Measurements from ENCODE around the gene AGPAT4. TPM values are rescaled to one million over a fixed set of nuclear protein-coding genes. Genes with fewer than 3 reads are reported as not detected.

Gene AGPAT4
- total and polyA plus RNA-seq, 2 donors (not counting 3 experiments of a cell fraction or from before 2014, with no cell fraction given): 10.2 to 15.2 TPM

DNA sequence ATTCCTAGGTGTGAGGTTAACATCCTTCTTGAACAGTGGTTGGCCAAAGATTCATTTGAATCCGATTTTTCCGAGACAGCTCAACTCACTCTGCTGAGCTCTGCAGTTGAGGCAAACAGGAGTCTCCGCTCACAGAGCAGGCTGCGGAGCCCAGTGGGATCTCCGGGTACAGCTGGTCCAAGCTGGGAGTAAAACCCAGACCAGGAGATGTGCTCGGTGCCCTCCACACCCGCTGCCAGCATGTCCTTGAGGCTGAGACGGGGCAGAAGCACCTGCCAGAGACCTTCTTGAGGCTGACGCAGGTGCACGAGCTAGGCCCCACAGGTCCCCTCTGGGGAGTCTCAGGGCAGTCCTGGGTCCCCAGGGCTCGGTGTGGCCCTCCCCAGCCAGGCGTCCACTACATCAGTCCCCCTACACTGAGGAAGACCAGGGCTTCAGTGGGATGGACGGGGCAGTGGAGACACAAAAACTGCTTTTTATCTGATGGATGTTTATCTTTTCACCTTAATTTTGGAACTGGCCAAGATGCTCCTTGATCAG is 119.0 kb downstream of the AGPAT4 start:
- Histone ChIP-seq H3K4me1 (ENCODE audit: control insufficient read depth, extremely low read depth, insufficient read depth, low read length) (no peaks in the 10 kb centered on the region), H3K36me3 (ENCODE audit: control insufficient read depth in 2 of 2, extremely low read depth in 1 of 2, insufficient read depth in 2 of 2, low read length in 2 of 2) (peaks cover 0 to 2% of the 10 kb centered on the region in 2 experiments), H2AFZ (ENCODE audit: low read depth, low read length) (no peak overlapping the region), H3K9ac (replicated peaks; ENCODE audit: extremely low read depth, insufficient read depth, low read length) (no peak overlapping the region), H3K4me3 (replicated peaks in 1 of 3; ENCODE audit: insufficient read depth in 1 of 3, low read depth in 1 of 3, low read length in 3 of 3) (no peak overlapping the region), H3K9me3 (replicated peaks; ENCODE audit: control insufficient read depth, insufficient read depth, low read length) (no peaks in the 10 kb centered on the region), H3K27me3 (ENCODE audit: control insufficient read depth in 2 of 2, insufficient read depth in 2 of 2, low read length in 2 of 2) (no peaks in the 10 kb centered on the region), H4K20me1 (replicated peaks; ENCODE audit: control insufficient read depth, extremely low read depth, insufficient read depth, low read length) (no peaks in the 10 kb centered on the region), H3K27ac (ENCODE audit: insufficient read depth, low read depth, low read length) (no peak overlapping the region), H3K9me1 (replicated peaks; ENCODE audit: control insufficient read depth, extremely low read depth, insufficient read depth, low read length) (no peaks in the 10 kb centered on the region), H3K4me2 (ENCODE audit: insufficient read depth, low read length) (no peak overlapping the region), H3K79me2 (ENCODE audit: control insufficient read depth, insufficient read depth, low read length) (no peaks in the 10 kb centered on the region)
- FAIRE-seq: no peak
- TF ChIP-seq MYC (IDR thresholded peaks at IDR 0.05; ENCODE audit: low read depth, low read length) (no peak), POLR2AphosphoS5 (IDR thresholded peaks at IDR 0.05; ENCODE audit: insufficient read depth, low read depth, low read length) (no peak), FOS (IDR thresholded peaks at IDR 0.05; ENCODE audit: borderline replicate concordance, insufficient read depth, low read length) (no peak), POLR2A (IDR thresholded peaks at IDR 0.05; ENCODE audit: low read depth, low read length) (no peak), JUN (IDR thresholded peaks at IDR 0.05; ENCODE audit: borderline replicate concordance, insufficient read depth, insufficient read length, low read depth) (no peak), GATA2 (IDR thresholded peaks at IDR 0.05; ENCODE audit: insufficient read depth, insufficient read length, low read depth, low read length) (no peak), EZH2 (IDR thresholded peaks at IDR 0.05; ENCODE audit: borderline replicate concordance, low read depth, low read length, severe bottlenecking) (no peak)
- TF ChIP-seq, protein P1, sequence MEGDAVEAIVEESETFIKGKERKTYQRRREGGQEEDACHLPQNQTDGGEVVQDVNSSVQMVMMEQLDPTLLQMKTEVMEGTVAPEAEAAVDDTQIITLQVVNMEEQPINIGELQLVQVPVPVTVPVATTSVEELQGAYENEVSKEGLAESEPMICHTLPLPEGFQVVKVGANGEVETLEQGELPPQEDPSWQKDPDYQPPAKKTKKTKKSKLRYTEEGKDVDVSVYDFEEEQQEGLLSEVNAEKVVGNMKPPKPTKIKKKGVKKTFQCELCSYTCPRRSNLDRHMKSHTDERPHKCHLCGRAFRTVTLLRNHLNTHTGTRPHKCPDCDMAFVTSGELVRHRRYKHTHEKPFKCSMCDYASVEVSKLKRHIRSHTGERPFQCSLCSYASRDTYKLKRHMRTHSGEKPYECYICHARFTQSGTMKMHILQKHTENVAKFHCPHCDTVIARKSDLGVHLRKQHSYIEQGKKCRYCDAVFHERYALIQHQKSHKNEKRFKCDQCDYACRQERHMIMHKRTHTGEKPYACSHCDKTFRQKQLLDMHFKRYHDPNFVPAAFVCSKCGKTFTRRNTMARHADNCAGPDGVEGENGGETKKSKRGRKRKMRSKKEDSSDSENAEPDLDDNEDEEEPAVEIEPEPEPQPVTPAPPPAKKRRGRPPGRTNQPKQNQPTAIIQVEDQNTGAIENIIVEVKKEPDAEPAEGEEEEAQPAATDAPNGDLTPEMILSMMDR (IDR thresholded peaks at IDR 0.05; ENCODE audit: extremely low read depth in 1 of 2, insufficient read depth in 1 of 2, low read depth in 1 of 2, low read length in 2 of 2): no peak
- TF ChIP-seq, protein P2, sequence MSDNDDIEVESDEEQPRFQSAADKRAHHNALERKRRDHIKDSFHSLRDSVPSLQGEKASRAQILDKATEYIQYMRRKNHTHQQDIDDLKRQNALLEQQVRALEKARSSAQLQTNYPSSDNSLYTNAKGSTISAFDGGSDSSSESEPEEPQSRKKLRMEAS (IDR thresholded peaks at IDR 0.05; ENCODE audit: insufficient read depth, insufficient read length): no peak
- ChIA-PET POLR2A (no interaction called here), CTCF (interaction anchor here (1.0 to 7.8 kb wide), 2 partner anchors 217 to 224 kb away, joined by 3 to 142 read pairs; no protein-coding TSS in a partner anchor)
- intact Hi-C loops (cut with micrococcal nuclease) (no loop called here), dilution Hi-C loops (cut with MboI; ENCODE audit: extremely low pct_ligation_motif_present, low sequenced_read_pairs) (no loop called here)
- no peak for DNase-seq (ENCODE audit: low read depth, low spot score)
- BruUV-seq (replicated peaks): no TSS peak
